ENCODE measurements around the gene PPP1R15B.

DNA sequence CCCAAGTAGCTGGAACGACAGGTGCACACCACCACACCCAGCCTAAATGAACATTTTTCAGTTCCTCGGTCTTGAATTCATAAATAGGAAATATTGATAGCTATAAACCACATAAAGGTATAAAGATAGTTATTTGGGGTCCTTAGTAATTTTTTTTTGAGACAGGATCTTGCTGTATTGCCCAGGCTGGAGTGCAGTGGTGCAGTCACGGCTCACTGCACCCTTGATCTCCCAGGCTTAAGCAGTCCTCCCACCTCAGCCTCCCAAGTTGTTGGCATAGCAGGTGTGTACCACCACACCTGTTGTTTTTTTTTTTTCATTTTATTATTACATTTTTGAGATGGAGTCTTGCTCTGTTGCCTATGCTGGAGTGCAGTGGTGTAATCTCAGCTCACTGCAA lies 3.7 kb upstream of the PPP1R15B start:
- TF ChIP-seq CTCF (IDR thresholded peaks at IDR 0.05) = no peak
- TF ChIP-seq POLR2A (IDR thresholded peaks at IDR 0.05) = no peak

Measured in heart left ventricle (tissue), 13 donors.